ENCODE results near the gene PTTG1IP2. TPM values are rescaled to one million over a fixed set of nuclear protein-coding genes. Genes with fewer than 3 reads are reported as not detected.

The PTTG1IP2 gene
- total and polyA plus RNA-seq, 2 donors (not counting 1 experiment from before 2014, with no cell fraction given): not detected

- TF ChIP-seq CTCF (IDR thresholded peaks at IDR 0.05) (no peak), EZH2 (IDR thresholded peaks at IDR 0.05; ENCODE audit: borderline replicate concordance, insufficient read depth, low read depth, low read length, poor library complexity, severe bottlenecking) (no peak)
- H3K4me2 ChIP-seq (replicated peaks; ENCODE audit: low read depth, low read length, poor library complexity, severe bottlenecking): no peak overlapping the region
- Mint-ChIP-seq H3K9me3 (ENCODE audit: insufficient read depth) (no peaks in the 10 kb centered on the region), H3K27me3 (peaks cover 20% of the 10 kb centered on the region), H3K27ac (no peak overlapping the region), H3K4me1 (no peaks in the 10 kb centered on the region), H3K4me3 (no peak overlapping the region)
- POLR2A ChIA-PET: no interaction called here
- H2AFZ ChIP-seq (ENCODE audit: insufficient read depth, low read depth, low read length, poor library complexity, severe bottlenecking): no peak overlapping the region
- H3K9me3 ChIP-seq (ENCODE audit: control extremely low read depth in 1 of 3, control insufficient read depth in 2 of 3, insufficient read depth in 1 of 3, low read length in 2 of 3): no peaks in the 10 kb centered on the region
- CTCF ChIA-PET: no interaction called here
- no peaks in the 10 kb centered on the region for H3K4me1 ChIP-seq (ENCODE audit: control insufficient read depth in 2 of 2, insufficient read depth in 2 of 2, low read length in 2 of 2)
- DNase-seq (no peak), ATAC-seq (ENCODE audit: low read depth) (no peak)
- no peaks in the 10 kb centered on the region for H3K36me3 ChIP-seq (replicated peaks in 1 of 2; ENCODE audit: control extremely low read depth in 1 of 2, control insufficient read depth in 1 of 2, extremely low read depth in 1 of 2, insufficient read depth in 2 of 2, low read length in 1 of 2)
- H3K9ac ChIP-seq (ENCODE audit: low read length): no peak overlapping the region
- H4K20me1 ChIP-seq (ENCODE audit: control insufficient read depth, insufficient read depth, low read length, poor library complexity, severe bottlenecking): no peaks in the 10 kb centered on the region
- H3K79me2 ChIP-seq (ENCODE audit: control insufficient read depth, insufficient read depth, low read length): no peaks in the 10 kb centered on the region
- intact Hi-C loops (cut with micrococcal nuclease): no loop called here
- H3K27me3 ChIP-seq (replicated peaks in 1 of 4; ENCODE audit: control extremely low read depth in 1 of 4, control insufficient read depth in 3 of 4, insufficient read depth in 4 of 4, low read length in 3 of 4): peaks cover 0 to 7% (median 0%) of the 10 kb centered on the region in 4 experiments
- H3K27ac ChIP-seq (ENCODE audit: low read length in 2 of 2): no peak overlapping the region
- H3K4me3 ChIP-seq (ENCODE audit: control extremely low read depth in 1 of 5, extremely low read depth in 1 of 5, insufficient read depth in 1 of 5, low read depth in 2 of 5, low read length in 4 of 5): no peak overlapping the region
Observed at GRCh38 chr7:90473814-90474213, 4.4 kb downstream of the PTTG1IP2 start.

GRCh38 chr7:90474284-90475210 lies 5.1 kb downstream of the PTTG1IP2 start:
- DNase-seq (no peak), ATAC-seq (ENCODE audit: low read depth) (no peak)
- no peaks in the 10 kb centered on the region for H4K20me1 ChIP-seq (ENCODE audit: control insufficient read depth, insufficient read depth, low read length, poor library complexity, severe bottlenecking)
- POLR2A ChIA-PET: no interaction called here
- H2AFZ ChIP-seq (ENCODE audit: insufficient read depth, low read depth, low read length, poor library complexity, severe bottlenecking): no peak overlapping the region
- peaks cover 0 to 7% (median 0%) of the 10 kb centered on the region in 4 experiments for H3K27me3 ChIP-seq (replicated peaks in 1 of 4; ENCODE audit: control extremely low read depth in 1 of 4, control insufficient read depth in 3 of 4, insufficient read depth in 4 of 4, low read length in 3 of 4)
- H3K36me3 ChIP-seq (replicated peaks in 1 of 2; ENCODE audit: control extremely low read depth in 1 of 2, control insufficient read depth in 1 of 2, extremely low read depth in 1 of 2, insufficient read depth in 2 of 2, low read length in 1 of 2): no peaks in the 10 kb centered on the region
- no peak overlapping the region for H3K27ac ChIP-seq (ENCODE audit: low read length in 2 of 2)
- no peak overlapping the region for H3K9ac ChIP-seq (ENCODE audit: low read length)
- no peaks in the 10 kb centered on the region for H3K4me1 ChIP-seq (ENCODE audit: control insufficient read depth in 2 of 2, insufficient read depth in 2 of 2, low read length in 2 of 2)
- H3K4me1 Mint-ChIP-seq: no peaks in the 10 kb centered on the region
- H3K4me3 Mint-ChIP-seq: no peak overlapping the region
- TF ChIP-seq EZH2 (IDR thresholded peaks at IDR 0.05; ENCODE audit: borderline replicate concordance, insufficient read depth, low read depth, low read length, poor library complexity, severe bottlenecking) (no peak), CTCF (IDR thresholded peaks at IDR 0.05) (no peak)
- H3K27ac Mint-ChIP-seq: no peak overlapping the region
- H3K4me2 ChIP-seq (replicated peaks; ENCODE audit: low read depth, low read length, poor library complexity, severe bottlenecking): no peak overlapping the region
- WGBS (ENCODE audit: insufficient coverage): 83% methylated on average over 1 of the region's 2 CpGs
- peaks cover 16% of the 10 kb centered on the region for H3K27me3 Mint-ChIP-seq
- CTCF ChIA-PET: no interaction called here
- intact Hi-C loops (cut with micrococcal nuclease): no loop called here
- no peak overlapping the region for H3K4me3 ChIP-seq (ENCODE audit: control extremely low read depth in 1 of 5, extremely low read depth in 1 of 5, insufficient read depth in 1 of 5, low read depth in 2 of 5, low read length in 4 of 5)
- no peaks in the 10 kb centered on the region for H3K9me3 ChIP-seq (ENCODE audit: control extremely low read depth in 1 of 3, control insufficient read depth in 2 of 3, insufficient read depth in 1 of 3, low read length in 2 of 3)
- no peaks in the 10 kb centered on the region for H3K79me2 ChIP-seq (ENCODE audit: control insufficient read depth, insufficient read depth, low read length)
- H3K9me3 Mint-ChIP-seq (ENCODE audit: insufficient read depth): no peaks in the 10 kb centered on the region
